ENCODE measurements around the gene SSC5D. TPM values are rescaled to one million over a fixed set of nuclear protein-coding genes. Genes with fewer than 3 reads are reported as not detected.

Gene SSC5D
- total and polyA plus RNA-seq, 2 experiments from 2014 or later: 0.23 to 0.69 TPM

DNA sequence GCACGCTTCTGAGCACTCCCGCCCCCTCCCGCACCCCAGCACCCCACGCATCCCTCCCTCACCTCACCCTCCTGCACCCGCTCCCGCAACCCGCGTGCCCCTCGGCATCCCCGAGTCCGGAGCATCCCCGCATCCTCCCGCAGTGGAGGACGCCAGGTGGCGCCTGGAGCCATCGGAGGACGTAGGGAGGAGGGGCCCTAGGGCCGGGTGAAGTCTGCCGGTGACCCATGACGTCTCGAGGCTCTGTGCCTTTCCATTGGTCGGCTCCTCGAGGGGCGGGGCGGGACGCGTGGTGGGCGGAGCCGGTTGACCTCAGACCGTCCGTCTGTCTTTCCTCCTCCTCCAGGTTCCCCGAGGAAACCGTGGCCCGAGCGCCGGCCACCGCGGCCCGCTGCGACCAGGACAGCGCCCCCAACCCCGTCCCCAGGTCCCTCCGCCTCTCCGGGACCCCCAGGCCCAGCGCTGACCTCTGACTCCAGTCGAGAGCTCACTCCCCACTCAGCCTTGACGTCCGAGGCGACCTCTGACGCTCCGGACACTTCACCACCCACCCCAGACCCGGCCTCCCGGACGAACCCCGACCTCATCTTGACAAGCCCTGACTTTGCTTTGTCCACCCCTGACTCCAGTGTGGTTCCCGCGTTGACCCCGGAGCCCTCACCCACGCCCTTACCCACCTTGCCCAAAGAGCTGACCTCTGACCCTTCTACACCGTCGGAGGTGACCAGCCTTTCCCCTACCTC, 28.8 kb downstream of the SSC5D start (continued):
- TF ChIP-seq EZH2 (IDR thresholded peaks at IDR 0.05; ENCODE audit: low read depth, unreplicated experiment): no peak
- TF ChIP-seq, protein P1, sequence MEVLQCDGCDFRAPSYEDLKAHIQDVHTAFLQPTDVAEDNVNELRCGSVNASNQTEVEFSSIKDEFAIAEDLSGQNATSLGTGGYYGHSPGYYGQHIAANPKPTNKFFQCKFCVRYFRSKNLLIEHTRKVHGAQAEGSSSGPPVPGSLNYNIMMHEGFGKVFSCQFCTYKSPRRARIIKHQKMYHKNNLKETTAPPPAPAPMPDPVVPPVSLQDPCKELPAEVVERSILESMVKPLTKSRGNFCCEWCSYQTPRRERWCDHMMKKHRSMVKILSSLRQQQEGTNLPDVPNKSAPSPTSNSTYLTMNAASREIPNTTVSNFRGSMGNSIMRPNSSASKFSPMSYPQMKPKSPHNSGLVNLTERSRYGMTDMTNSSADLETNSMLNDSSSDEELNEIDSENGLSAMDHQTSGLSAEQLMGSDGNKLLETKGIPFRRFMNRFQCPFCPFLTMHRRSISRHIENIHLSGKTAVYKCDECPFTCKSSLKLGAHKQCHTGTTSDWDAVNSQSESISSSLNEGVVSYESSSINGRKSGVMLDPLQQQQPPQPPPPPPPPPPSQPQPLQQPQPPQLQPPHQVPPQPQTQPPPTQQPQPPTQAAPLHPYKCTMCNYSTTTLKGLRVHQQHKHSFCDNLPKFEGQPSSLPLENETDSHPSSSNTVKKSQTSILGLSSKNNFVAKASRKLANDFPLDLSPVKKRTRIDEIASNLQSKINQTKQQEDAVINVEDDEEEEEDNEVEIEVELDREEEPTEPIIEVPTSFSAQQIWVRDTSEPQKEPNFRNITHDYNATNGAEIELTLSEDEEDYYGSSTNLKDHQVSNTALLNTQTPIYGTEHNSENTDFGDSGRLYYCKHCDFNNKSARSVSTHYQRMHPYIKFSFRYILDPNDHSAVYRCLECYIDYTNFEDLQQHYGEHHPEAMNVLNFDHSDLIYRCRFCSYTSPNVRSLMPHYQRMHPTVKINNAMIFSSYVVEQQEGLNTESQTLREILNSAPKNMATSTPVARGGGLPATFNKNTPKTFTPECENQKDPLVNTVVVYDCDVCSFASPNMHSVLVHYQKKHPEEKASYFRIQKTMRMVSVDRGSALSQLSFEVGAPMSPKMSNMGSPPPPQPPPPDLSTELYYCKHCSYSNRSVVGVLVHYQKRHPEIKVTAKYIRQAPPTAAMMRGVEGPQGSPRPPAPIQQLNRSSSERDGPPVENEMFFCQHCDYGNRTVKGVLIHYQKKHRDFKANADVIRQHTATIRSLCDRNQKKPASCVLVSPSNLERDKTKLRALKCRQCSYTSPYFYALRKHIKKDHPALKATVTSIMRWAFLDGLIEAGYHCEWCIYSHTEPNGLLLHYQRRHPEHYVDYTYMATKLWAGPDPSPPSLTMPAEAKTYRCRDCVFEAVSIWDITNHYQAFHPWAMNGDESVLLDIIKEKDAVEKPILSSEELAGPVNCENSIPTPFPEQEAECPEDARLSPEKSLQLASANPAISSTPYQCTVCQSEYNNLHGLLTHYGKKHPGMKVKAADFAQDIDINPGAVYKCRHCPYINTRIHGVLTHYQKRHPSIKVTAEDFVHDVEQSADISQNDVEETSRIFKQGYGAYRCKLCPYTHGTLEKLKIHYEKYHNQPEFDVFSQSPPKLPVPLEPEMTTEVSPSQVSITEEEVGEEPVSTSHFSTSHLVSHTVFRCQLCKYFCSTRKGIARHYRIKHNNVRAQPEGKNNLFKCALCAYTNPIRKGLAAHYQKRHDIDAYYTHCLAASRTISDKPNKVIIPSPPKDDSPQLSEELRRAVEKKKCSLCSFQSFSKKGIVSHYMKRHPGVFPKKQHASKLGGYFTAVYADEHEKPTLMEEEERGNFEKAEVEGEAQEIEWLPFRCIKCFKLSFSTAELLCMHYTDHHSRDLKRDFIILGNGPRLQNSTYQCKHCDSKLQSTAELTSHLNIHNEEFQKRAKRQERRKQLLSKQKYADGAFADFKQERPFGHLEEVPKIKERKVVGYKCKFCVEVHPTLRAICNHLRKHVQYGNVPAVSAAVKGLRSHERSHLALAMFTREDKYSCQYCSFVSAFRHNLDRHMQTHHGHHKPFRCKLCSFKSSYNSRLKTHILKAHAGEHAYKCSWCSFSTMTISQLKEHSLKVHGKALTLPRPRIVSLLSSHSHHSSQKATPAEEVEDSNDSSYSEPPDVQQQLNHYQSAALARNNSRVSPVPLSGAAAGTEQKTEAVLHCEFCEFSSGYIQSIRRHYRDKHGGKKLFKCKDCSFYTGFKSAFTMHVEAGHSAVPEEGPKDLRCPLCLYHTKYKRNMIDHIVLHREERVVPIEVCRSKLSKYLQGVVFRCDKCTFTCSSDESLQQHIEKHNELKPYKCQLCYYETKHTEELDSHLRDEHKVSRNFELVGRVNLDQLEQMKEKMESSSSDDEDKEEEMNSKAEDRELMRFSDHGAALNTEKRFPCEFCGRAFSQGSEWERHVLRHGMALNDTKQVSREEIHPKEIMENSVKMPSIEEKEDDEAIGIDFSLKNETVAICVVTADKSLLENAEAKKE (CRISPR knock-in tag; IDR thresholded peaks at IDR 0.05): no peak

DNA sequence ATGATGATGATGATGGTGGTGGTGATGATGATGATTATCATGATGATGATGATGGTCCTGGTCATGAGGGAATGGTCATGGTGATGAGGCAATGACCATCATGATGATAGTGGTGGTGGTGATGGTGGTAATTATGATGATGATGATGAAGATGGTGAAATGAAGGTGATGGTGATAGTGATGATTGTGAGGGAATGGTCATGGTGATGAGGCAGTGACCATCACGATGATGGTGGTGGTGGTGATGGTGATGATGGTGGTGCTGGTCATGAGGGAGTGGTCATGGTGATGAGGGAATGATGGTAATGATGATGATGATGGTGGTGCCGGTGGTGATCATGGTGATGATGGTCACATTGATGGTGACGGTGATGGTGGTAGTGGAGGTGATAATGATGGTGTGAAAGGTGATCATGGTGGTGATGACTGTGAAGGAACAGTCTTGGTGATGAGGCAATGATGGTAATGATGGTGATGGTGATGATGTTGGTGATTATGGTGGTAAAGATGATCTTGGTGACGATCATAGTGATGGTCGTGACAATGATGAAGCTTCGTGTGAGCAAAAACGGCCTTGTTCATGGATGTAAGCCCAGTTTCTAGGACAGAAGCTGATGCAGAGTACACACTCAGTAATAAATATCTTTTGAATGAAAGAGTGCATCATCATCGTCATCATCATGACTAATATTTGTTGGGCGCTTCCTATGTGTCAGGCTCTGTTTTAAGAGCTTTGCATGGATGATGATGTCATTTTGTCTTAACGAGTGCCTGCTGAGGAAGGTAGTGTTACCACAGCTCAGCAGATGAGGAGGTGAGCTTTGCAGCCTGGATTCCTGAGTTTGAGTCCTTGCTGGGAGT, 31.4 kb downstream of the SSC5D start:
- H3K4me2 ChIP-seq: no peak overlapping the region
- 0 out of 2 replicates have a peak, but pooled peaks cover 2% of the 10 kb centered on the region for H3K27me3 ChIP-seq (ENCODE audit: insufficient read depth)
- H3F3A ChIP-seq (replicated peaks; ENCODE audit: low read depth): no peaks in the 10 kb centered on the region
- DNase-seq (ENCODE audit: low spot score) (no peak), ATAC-seq (no peak)
- H4K20me1 ChIP-seq (replicated peaks; ENCODE audit: insufficient read depth): no peaks in the 10 kb centered on the region
- no peak overlapping the region for H3K27ac Mint-ChIP-seq
- no peak overlapping the region for H3K4me3 Mint-ChIP-seq
- H3K4me3 ChIP-seq: no peak overlapping the region
- no peaks in the 10 kb centered on the region for H3K36me3 Mint-ChIP-seq (ENCODE audit: low read depth)
- H2AFZ ChIP-seq: no peak overlapping the region
- H3K4me1 Mint-ChIP-seq: no peaks in the 10 kb centered on the region
- H3K9me2 ChIP-seq (ENCODE audit: insufficient read depth): 0 out of 2 replicates have a peak, but pooled peaks cover 5% of the 10 kb centered on the region
- H3K36me3 ChIP-seq (ENCODE audit: insufficient read depth): no peaks in the 10 kb centered on the region
- no peaks in the 10 kb centered on the region for H3K4me1 ChIP-seq (ENCODE audit: insufficient read depth)
- peaks cover 6% of the 10 kb centered on the region for H3K27me3 Mint-ChIP-seq (ENCODE audit: insufficient read depth, low read depth, poor library complexity)
- no peaks in the 10 kb centered on the region for H3K9me3 Mint-ChIP-seq
- no peak overlapping the region for H3K27ac ChIP-seq (ENCODE audit: low read depth)
- H3K79me2 ChIP-seq (replicated peaks; ENCODE audit: insufficient read depth): no peaks in the 10 kb centered on the region
- no peak for TF ChIP-seq CREB1 (CRISPR knock-in tag; IDR thresholded peaks at IDR 0.05; ENCODE audit: low read depth)
- TF ChIP-seq, protein P1 (CRISPR knock-in tag; IDR thresholded peaks at IDR 0.05): no peak
- no peak for TF ChIP-seq POLR2AphosphoS5 (IDR thresholded peaks at IDR 0.05; ENCODE audit: low read depth)
